H1 (cell line): Measurements from ENCODE around the gene GTF3C5. TPM values are rescaled to one million over a fixed set of nuclear protein-coding genes. Genes with fewer than 3 reads are reported as not detected.

Source experiments
- CTCF ChIA-PET: fragments of 300-600 bp; sonication (Branson Sonifier 250); formaldehyde crosslinking; loops from one replicate; lab custom pipeline; 2021; ENCODE audit not compliant: partially characterized antibody; lab: Charles Lee
- POLR2A ChIA-PET: fragments of 300-600 bp; sonication (Branson Sonifier 250); formaldehyde crosslinking; loops from one replicate; lab custom pipeline; 2021; ENCODE audit warnings: inconsistent platforms; ENCODE audit not compliant: partially characterized antibody; lab: Charles Lee
- DNase-seq, 2 experiments: peaks; one replicate each; pipeline versions ENCODE4 v3.0.0 to v3.0.0-alpha.2; 2010 to 2022; ENCODE audit warnings: low spot score in 2 of 2, low read depth in 1 of 2, mixed read lengths in 1 of 2
- FAIRE-seq: peaks from 2 replicates; lab custom pipeline; 2011; peaks lifted over from hg19 to GRCh38; lab: Jason Lieb, UNC
- H2AFZ ChIP-seq: 2 replicates; pipeline ENCODE4 v1.8.1; 2012; ENCODE audit warnings: low read length, inconsistent platforms
- H2AK5ac ChIP-seq: 2 replicates; pipeline ENCODE4 v1.6.1; 2013; ENCODE audit warnings: low read depth, low read length
- H2BK120ac ChIP-seq: replicated peaks from 2 replicates; pipeline ENCODE3; 2013; ENCODE audit warnings: low read depth, low read length, inconsistent platforms
- H2BK12ac ChIP-seq: 2 replicates; pipeline ENCODE4 v1.6.1; 2013; ENCODE audit warnings: low read depth, low read length
- H2BK15ac ChIP-seq: 2 replicates; pipeline ENCODE4 v1.6.1; 2013; ENCODE audit warnings: low read length
- H2BK20ac ChIP-seq: 2 replicates; pipeline ENCODE4 v1.6.1; 2013; ENCODE audit warnings: low read length
- H2BK5ac ChIP-seq: 2 replicates; pipeline ENCODE4 v1.6.1; 2013; ENCODE audit warnings: low read depth, low read length
- H3K14ac ChIP-seq: 2 replicates; pipeline ENCODE4 v1.6.1; 2013; ENCODE audit warnings: inconsistent platforms; ENCODE audit not compliant: insufficient read length
- H3K18ac ChIP-seq: 2 replicates; pipeline ENCODE4 v1.6.1; 2013; ENCODE audit warnings: low read length; ENCODE audit errors: extremely low read depth
- H3K23ac ChIP-seq: 2 replicates; pipeline ENCODE4 v1.6.1; 2013; ENCODE audit warnings: inconsistent platforms; ENCODE audit not compliant: insufficient read length
- H3K23me2 ChIP-seq: 2 replicates; pipeline ENCODE4 v1.6.1; 2013; ENCODE audit warnings: low read depth, low read length
- H3K27ac ChIP-seq: 2 replicates; pipeline ENCODE4 v1.6.1; 2011; ENCODE audit warnings: low read depth, low read length, inconsistent platforms
- H3K27me3 ChIP-seq, 4 experiments: replicated peaks in 1 of 4; 1 replicate in 1 of 4; 2 replicates in 3 of 4; pipeline versions ENCODE4 v1.6.1 to v1.8.1; 2011 to 2013; ENCODE audit warnings: low read length in 3 of 4, mild to moderate bottlenecking in 3 of 4, inconsistent platforms in 2 of 4, mixed read lengths in 2 of 4, moderate library complexity in 1 of 4; ENCODE audit not compliant: control insufficient read depth in 3 of 4, insufficient read depth in 3 of 4; ENCODE audit errors: extremely low read depth in 1 of 4
- H3K36me3 ChIP-seq, 4 experiments: 2 replicates each; pipeline versions ENCODE4 v1.6.1 to v1.8.1; 2011 to 2013; ENCODE audit warnings: mild to moderate bottlenecking in 4 of 4, low read length in 3 of 4, moderate library complexity in 2 of 4, control low read depth in 1 of 4, inconsistent platforms in 1 of 4; ENCODE audit not compliant: insufficient read depth in 4 of 4, control insufficient read depth in 2 of 4
- H3K4ac ChIP-seq: replicated peaks from 2 replicates; pipeline ENCODE3; 2013; ENCODE audit warnings: low read length, low read depth, mixed read lengths, inconsistent platforms; ENCODE audit not compliant: insufficient read length
- H3K4me1 ChIP-seq, 4 experiments: replicated peaks in 1 of 4; 1 replicate in 1 of 4; 2 replicates in 3 of 4; pipeline versions ENCODE4 v1.6.1 to v1.8.1; 2011 to 2013; ENCODE audit warnings: low read length in 3 of 4, inconsistent platforms in 2 of 4, mixed read lengths in 1 of 4; ENCODE audit not compliant: insufficient read depth in 4 of 4, control insufficient read depth in 3 of 4
- H3K4me2 ChIP-seq, 2 experiments: 2 replicates each; pipeline versions ENCODE4 v1.6.1 to v1.8.1; 2011 to 2013; ENCODE audit warnings: low read depth in 2 of 2, low read length in 2 of 2, control low read depth in 1 of 2, inconsistent platforms in 1 of 2, mild to moderate bottlenecking in 1 of 2; ENCODE audit not compliant: insufficient read depth in 1 of 2
- H3K4me3 ChIP-seq, 4 experiments: fragments of 200-600, 300-600 bp in 1 of 4; sonication (generic), shearing (Covaris generic), sonication (Bioruptor Twin) in 1 of 4; 2 replicates each; pipeline versions ENCODE4 v1.5.1 to v1.8.1; 2011 to 2016; ENCODE audit warnings: low read length in 4 of 4, low read depth in 3 of 4, control low read depth in 2 of 4, inconsistent platforms in 2 of 4, mild to moderate bottlenecking in 2 of 4, mixed read lengths in 1 of 4, moderate library complexity in 1 of 4; ENCODE audit not compliant: insufficient read depth in 2 of 4; ENCODE audit errors: extremely low read depth in 1 of 4
- H3K56ac ChIP-seq: replicated peaks from 2 replicates; pipeline ENCODE3; 2013; ENCODE audit warnings: low read depth, mild to moderate bottlenecking, mixed read lengths, low read length, inconsistent platforms; ENCODE audit not compliant: insufficient read length
- H3K79me1 ChIP-seq: 2 replicates; pipeline ENCODE4 v1.6.1; 2013; ENCODE audit warnings: low read depth, low read length, control low read depth
- H3K79me2 ChIP-seq, 2 experiments: 2 replicates each; pipeline versions ENCODE4 v1.6.1 to v1.8.1; 2012 to 2013; ENCODE audit warnings: low read length in 2 of 2, mild to moderate bottlenecking in 2 of 2, inconsistent platforms in 1 of 2; ENCODE audit not compliant: insufficient read depth in 2 of 2, control insufficient read depth in 1 of 2
- H3K9ac ChIP-seq, 4 experiments: replicated peaks in 1 of 4; 1 replicate in 1 of 4; 2 replicates in 3 of 4; pipeline versions ENCODE4 v1.6.1 to v1.8.1; 2011 to 2013; ENCODE audit warnings: low read depth in 3 of 4, low read length in 3 of 4, control low read depth in 2 of 4, mild to moderate bottlenecking in 2 of 4, moderate library complexity in 2 of 4, inconsistent platforms in 1 of 4; ENCODE audit errors: extremely low read depth in 1 of 4
- H3K9me3 ChIP-seq, 2 experiments: 2 replicates each; pipeline versions ENCODE4 v1.6.1 to v1.8.1; 2012 to 2013; ENCODE audit warnings: mild to moderate bottlenecking in 2 of 2, moderate library complexity in 2 of 2, control low read depth in 1 of 2, inconsistent platforms in 1 of 2, low read depth in 1 of 2, low read length in 1 of 2, mixed read lengths in 1 of 2; ENCODE audit not compliant: insufficient read depth in 2 of 2
- H4K20me1 ChIP-seq, 2 experiments: replicated peaks in 1 of 2; 2 replicates each; pipeline versions ENCODE3 to v1.8.1; 2011 to 2013; ENCODE audit warnings: inconsistent platforms in 2 of 2, low read length in 2 of 2, mild to moderate bottlenecking in 1 of 2; ENCODE audit not compliant: insufficient read depth in 2 of 2, control insufficient read depth in 1 of 2
- H4K5ac ChIP-seq: 2 replicates; pipeline ENCODE4 v1.6.1; 2013; ENCODE audit warnings: low read length, low read depth, mixed read lengths, inconsistent platforms; ENCODE audit not compliant: insufficient read length
- H4K8ac ChIP-seq: 2 replicates; pipeline ENCODE4 v1.8.0; 2013; ENCODE audit warnings: mild to moderate bottlenecking, moderate library complexity, low read length, inconsistent platforms; ENCODE audit not compliant: insufficient read depth; ENCODE audit errors: extremely low read depth
- H4K91ac ChIP-seq: replicated peaks from 2 replicates; pipeline ENCODE3; 2013; ENCODE audit warnings: low read length, mixed read lengths, inconsistent platforms; ENCODE audit not compliant: insufficient read length
- CREB1 ChIP-seq: IDR thresholded peaks from 2 replicates; pipeline ENCODE4 v1.6.1; 2012; ENCODE audit warnings: inconsistent platforms
- HDAC2 ChIP-seq, 2 experiments: fragments of 300-600 bp in 1 of 2; sonication (generic) in 1 of 2; IDR thresholded peaks; 2 replicates each; pipeline ENCODE4 v1.6.1; 2011 to 2012; ENCODE audit warnings: low read depth in 2 of 2, low read length in 2 of 2, mild to moderate bottlenecking in 2 of 2, moderate library complexity in 2 of 2, borderline replicate concordance in 1 of 2, inconsistent platforms in 1 of 2
- NRF1 ChIP-seq: IDR thresholded peaks from 2 replicates; pipeline ENCODE4 v1.6.1; 2011; ENCODE audit warnings: mild to moderate bottlenecking, low read depth, low read length, improper control_type of control experiment
- SP2 ChIP-seq: IDR thresholded peaks from 2 replicates; pipeline ENCODE4 v1.6.1; 2012; ENCODE audit warnings: mild to moderate bottlenecking, low read length, inconsistent platforms
- WGBS, 2 experiments: shearing (Covaris generic) in 1 of 2; methylation state at CpG; one replicate each; pipeline versions ENCODE4 v1.1.6 to v1.1.7; 2013 to 2015; ENCODE audit warnings: low lambda C conversion rate in 2 of 2, mixed read lengths in 2 of 2, inconsistent platforms in 1 of 2, low coverage in 1 of 2, missing lambda C conversion rate in 1 of 2; ENCODE audit not compliant: insufficient replicate concordance in 2 of 2, insufficient coverage in 1 of 2, insufficient read length in 1 of 2; ENCODE audit errors: extremely low coverage in 1 of 2, missing lambda C conversion rate in 1 of 2; 5-methylcytosine and 5-hydroxymethylcytosine counted together
- polyA plus RNA-seq, 7 experiments: library from polyadenylated mRNA; depleted of rRNA in 3 of 7; stranded (reverse) in 5 of 7; unstranded in 2 of 7; fragments of >200 nt in 5 of 7; fragments of 200-250 nt in 2 of 7; gene quantifications; 1 replicate in 5 of 7; 2 replicates in 1 of 7; 4 replicates in 1 of 7; pipeline versions ENCODE4 v1.2.1 to v1.2.3, GENCODE V29; 2011 to 2013; ENCODE audit warnings: missing spikeins in 2 of 7, mixed read lengths in 2 of 7
- total RNA-seq: library from RNA; stranded (reverse); fragmentation: NEBNext Ultra II Directional; extraction: Animal tissue kit (Norgen Biotek cat#: 25700); gene quantifications from 2 replicates; pipeline ENCODE4 v1.2.1, GENCODE V29; 2021
- TF ChIP-seq, protein P1 (sequence below): IDR thresholded peaks from 2 replicates; pipeline ENCODE4 v1.6.1; 2011; ENCODE audit warnings: low read length, improper control_type of control experiment

GTF3C5 gene
- total and polyA plus RNA-seq, 2 of the 8 experiments (the other 6 are each of a cell fraction or from before 2014, with no cell fraction given) = 78.7 to 87.1 TPM

DNA sequence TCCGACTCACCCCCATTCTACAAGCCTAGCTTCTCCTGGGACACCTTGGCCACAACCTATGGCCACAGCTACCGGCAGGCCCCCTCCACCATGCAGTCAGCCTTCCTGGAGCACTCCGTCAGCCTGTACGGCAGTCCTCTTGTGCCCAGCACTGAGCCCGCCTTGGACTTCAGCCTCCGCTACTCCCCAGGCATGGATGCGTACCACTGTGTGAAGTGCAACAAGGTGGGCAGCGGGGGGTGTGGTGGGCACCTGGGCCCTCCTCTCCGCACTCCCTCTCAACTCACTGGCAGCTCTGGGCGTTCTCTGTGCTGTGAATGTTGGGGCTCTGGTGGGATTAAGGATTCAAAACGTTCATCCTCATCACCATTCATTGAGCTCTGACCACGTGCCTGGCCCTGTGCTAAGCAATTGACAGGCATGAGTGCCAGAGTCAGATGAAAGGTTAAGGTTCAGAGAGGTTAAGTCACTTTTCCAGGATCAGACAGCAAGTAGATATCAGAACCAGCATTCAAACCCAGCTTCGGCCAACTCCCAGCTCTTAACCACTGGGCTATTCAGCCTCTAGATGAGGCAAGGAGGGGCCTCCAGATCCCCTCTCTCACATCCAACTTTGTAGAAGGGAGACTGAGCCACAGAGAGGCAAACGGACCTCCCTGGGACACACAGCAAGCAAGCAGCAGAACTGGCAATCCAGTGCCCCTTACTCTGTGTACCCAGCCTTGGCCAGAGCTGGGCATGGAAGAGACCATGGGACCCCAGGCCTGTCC is 42.4 kb upstream of the GTF3C5 start:
- POLR2A ChIA-PET = no interaction called here

More for the DNA sequence above, 42.4 kb upstream of the GTF3C5 start:
- no peak overlapping the region for H3K23ac ChIP-seq
- no peak overlapping the region for H2AK5ac ChIP-seq
- H3K56ac ChIP-seq = no peak overlapping the region
- CTCF ChIA-PET = interaction anchor here (0.9 to 1.6 kb wide), 5 partner anchors 11 to 52 kb away, joined by 3 to 10 read pairs (median 3); partner anchors contain the start of gene GFI1B
- 89% methylated on average over 14 of the region's 14 CpGs; no CpG with 5 or more reads in 1 of the 2 experiments for WGBS, 2 experiments
- H3K14ac ChIP-seq = no peak overlapping the region
- no peaks in the 10 kb centered on the region for H4K20me1 ChIP-seq
- H4K5ac ChIP-seq = no peak overlapping the region
- no peaks in the 10 kb centered on the region for H3K23me2 ChIP-seq
- H3K4me2 ChIP-seq = no peak overlapping the region
- H3K4me3 ChIP-seq = no peak overlapping the region
- no peak overlapping the region for H2BK120ac ChIP-seq
- no peak overlapping the region for H3K9ac ChIP-seq
- H3K4ac ChIP-seq = no peak overlapping the region
- DNase-seq (no peak), FAIRE-seq (no peak)
- no peak overlapping the region for H3K27ac ChIP-seq
- TF ChIP-seq HDAC2 (IDR thresholded peaks at IDR 0.05; ENCODE audit: borderline replicate concordance in 1 of 2, low read depth in 2 of 2, low read length in 2 of 2) (no peak), NRF1 (no peak), SP2 (no peak), CREB1 (no peak)
- TF ChIP-seq, protein P1, sequence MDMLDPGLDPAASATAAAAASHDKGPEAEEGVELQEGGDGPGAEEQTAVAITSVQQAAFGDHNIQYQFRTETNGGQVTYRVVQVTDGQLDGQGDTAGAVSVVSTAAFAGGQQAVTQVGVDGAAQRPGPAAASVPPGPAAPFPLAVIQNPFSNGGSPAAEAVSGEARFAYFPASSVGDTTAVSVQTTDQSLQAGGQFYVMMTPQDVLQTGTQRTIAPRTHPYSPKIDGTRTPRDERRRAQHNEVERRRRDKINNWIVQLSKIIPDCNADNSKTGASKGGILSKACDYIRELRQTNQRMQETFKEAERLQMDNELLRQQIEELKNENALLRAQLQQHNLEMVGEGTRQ = no peak
- no peaks in the 10 kb centered on the region for H3K79me1 ChIP-seq
- H2BK5ac ChIP-seq = no peak overlapping the region
- H3K36me3 ChIP-seq = no peaks in the 10 kb centered on the region
- no peak overlapping the region for H3K18ac ChIP-seq
- no peaks in the 10 kb centered on the region for H3K9me3 ChIP-seq
- H2BK20ac ChIP-seq = 0 out of 2 replicates have a peak overlapping the region, but pooled peaks have one; percentile 18
- no peak overlapping the region for H4K91ac ChIP-seq
- H3K4me1 ChIP-seq = no peaks in the 10 kb centered on the region; a peak in 2 of 7 replicates
- H3K79me2 ChIP-seq = no peaks in the 10 kb centered on the region
- no peak overlapping the region for H4K8ac ChIP-seq
- H2AFZ ChIP-seq = no peak overlapping the region
- H2BK15ac ChIP-seq = no peak overlapping the region
- peaks cover 0 to 5% (median 0%) of the 10 kb centered on the region in 4 experiments; a peak in 1 of 7 replicates for H3K27me3 ChIP-seq
- H2BK12ac ChIP-seq = no peak overlapping the region
